GM19468 (cell line): ENCODE data around the gene TTC27.
"Not testable (repeated sequence)": the region's sequence is repeated elsewhere in the genome, so short reads cannot be mapped to it uniquely, and the experiment has no call there.

Source experiments
- ATAC-seq: cut with Tn5 transposase; IDR thresholded peaks from one replicate; pipeline ENCODE4 v1.9.1; 2021; ENCODE audit warnings: mild to moderate bottlenecking, moderate library complexity, moderate number of reproducible peaks; ENCODE audit not compliant: unreplicated experiment; ENCODE audit errors: extremely low read depth

The TTC27 gene

DNA sequence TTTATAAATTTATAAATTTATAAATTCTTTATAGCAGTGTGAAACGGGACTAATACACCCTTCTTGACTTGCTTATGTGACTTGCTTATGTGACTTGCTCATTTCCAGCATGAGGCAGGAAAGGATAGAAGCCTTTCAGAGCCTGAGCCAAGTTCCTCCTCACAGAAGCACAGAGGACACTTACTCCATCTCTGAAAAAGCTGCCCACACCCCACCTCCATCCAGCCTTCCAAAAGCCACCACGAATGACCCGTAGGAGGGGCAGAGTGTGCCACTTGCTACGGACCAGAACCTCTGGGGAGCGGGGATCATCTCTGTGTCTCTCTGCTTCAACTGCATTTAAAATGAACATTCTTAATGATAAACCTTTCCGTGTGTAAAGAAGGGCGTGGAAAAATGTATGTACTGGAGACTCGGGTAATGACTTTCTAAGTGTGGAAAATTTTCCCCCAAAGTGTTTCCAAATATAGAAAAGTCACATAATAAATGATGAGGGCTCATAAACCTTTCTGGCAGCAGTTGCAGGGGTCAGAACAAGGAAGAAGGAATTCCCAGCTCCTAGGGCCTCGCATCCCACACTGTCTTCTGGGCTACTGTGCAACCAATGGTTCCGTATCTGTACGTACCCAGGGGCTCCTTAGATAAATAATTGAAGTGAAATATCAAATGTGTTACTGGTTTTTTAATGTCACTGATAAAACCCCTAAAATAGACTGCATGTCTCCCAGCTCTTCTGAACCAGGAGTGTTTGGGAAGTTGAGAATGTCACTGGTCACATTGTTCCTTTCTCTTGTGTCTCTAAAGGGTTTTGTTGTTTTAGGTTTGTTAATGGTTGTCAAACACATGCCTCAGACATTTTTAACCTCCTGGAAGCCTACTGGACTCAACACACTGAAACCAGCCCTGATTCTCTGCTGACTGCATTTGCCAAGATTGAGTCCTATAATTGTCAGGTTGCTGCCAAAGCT, 214.4 kb downstream of the TTC27 start:
- no peak for ATAC-seq

DNA sequence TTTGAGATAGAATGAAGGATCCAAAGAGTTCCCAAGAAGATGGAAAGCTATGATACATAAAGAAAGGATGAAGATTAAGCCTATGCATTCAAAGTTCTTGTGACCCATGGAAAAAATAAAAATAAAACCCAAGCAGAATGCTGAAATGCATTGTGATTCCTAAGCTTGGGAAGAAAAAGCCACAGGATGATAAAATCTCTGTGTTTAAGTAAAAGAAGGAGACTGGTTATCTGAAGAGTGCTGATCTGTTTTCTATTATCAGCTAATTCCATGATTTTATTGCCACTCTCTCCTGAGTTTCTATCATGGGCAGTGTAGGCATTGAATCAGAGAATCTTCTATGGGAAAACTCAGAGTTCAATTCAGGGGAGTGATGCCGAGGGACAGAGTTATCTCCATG, 215.8 kb downstream of the TTC27 start:
- ATAC-seq = no peak

DNA sequence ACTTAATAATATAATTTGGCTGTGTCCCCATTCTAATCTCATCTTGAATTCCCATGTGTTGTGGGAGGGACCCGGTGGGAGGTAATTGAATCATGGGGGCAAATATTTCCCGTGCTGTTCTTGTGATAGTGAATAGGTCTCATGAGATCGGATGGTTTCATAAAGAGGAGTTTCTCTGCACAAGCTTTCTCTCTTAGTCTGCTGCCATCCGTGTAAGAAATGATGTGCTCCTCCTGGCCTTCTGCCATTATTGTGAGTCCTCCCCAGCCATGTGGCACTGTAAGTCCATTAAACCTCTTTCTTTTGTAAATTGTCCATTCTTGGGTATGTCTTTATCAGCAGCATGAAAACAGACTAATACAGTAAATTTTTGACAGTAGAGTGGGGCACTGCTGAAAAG, 216.4 kb downstream of the TTC27 start:
- no peak for ATAC-seq

DNA sequence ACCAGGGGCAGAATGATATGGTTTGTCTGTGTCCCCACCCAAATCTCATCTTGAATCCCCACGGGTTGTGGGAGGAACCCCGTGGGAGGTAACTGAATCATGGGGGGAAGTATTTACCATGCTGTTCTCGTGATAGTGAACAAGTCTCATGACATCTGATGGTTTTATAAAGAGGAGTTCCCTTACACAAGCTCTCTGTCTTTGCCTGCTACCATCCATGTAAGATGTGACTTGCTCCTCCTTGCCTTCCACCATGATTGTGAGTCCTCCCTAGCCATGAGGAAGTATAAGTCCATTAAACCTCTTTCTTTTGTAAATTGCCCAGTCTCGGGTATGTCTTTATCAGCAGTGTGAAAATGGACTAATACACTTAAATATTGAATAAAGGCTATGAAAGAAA, 218.4 kb downstream of the TTC27 start:
- ATAC-seq = not testable (repeated sequence)

DNA sequence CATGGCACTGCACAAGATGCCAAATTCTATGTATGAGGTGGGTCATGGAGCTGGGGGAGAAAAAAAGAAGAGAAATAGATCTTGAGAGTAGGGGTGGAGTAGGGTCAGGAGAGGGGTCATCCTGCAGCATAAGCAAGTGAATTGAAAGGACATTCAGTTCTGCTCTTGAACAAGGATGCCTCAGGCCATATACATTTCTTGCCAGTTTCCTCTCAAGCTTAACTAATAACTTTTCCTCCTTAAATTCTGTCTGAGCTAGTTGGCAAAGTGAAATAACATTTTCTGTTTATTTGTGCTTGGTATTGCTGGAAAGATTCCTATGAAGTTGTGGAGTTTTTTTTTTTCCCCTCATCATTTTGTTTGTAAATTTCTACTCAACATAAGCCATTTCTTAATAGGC, 219.9 kb downstream of the TTC27 start:
- no peak for ATAC-seq

DNA sequence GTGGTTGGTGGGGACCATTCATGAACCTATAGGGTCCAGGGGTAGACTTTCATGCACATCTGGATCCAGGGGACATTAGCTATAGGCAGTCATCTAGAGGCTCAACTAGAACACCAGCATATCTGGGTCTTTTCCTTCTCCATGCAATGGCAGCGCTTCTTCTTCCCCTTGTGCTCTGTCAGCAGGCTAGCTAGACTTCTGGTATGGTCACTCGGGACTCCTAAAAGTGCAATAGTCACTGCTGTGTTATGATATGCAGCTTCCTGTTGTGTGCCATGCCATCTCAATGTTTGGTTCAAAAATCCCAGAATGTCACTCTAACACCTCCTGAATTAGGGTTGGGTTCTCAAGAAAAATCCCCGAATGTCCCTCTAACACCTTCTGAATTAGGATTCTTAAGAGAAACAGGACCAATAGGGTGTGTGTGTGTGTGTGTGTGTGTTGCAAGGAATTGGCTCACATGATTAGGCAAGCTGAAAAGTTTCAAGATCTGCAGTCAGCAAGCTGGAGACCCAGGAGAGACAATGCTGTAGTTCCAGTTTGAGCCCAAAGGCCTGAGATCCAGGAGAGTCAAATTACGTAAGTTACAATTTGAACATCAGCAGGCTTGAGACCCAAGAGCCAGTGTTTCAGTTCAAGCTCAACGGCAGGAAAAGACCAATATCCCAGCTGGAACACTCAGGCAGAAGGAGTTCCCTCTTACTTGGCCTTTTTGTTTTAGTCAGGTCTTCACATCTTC, 221.8 kb downstream of the TTC27 start:
- no peak for ATAC-seq

DNA sequence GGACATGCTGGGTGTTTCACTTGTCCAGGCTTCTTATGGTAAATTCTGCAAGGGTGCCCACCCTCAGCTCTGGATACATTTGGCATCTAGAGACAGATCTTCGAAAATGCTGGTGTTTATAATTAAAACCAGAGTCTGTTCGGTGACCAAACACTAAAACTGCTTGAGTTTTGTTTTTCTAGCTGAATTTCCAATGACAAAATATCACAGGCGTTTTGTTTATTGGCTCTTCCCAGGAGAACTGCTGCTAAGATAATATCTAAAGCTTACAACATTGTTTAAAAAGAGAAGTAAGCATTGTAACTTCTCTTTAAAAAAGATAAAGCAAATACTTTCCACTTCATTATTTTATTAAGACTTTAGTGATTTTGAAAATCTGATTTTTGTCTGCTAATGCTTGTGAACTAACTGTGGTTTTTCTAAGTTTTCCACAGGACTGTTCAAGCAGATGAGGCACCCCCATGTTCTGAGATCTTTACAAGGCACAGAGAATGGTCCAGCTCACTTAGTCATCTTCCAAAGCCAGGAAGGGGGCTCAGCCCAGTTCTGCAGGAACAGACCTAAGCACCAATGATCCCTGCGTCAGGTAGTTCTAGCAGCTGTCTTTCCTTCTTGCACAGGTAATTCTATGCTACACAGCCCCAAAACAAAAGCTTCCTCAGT, 224.1 kb downstream of the TTC27 start:
- ATAC-seq = no peak

DNA sequence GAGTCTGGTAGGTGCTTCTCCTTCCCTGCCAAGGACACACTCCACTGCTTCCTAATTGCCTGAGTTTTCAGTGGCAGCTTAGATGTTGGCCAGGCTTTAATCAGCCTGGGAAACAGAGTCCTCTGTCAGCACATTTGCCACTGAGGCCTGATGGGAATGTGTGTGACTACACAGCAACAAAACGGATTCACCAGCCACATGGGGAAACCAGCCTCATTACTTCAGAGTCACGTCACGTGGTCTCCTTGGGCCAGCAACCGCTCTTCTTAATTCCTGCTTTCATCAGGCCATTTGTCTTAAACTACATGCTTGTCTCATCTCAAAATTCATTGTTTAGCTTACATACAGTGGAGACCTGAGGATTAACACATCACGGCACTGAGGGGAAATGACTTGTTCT, 225.0 kb downstream of the TTC27 start:
- ATAC-seq = no peak

DNA sequence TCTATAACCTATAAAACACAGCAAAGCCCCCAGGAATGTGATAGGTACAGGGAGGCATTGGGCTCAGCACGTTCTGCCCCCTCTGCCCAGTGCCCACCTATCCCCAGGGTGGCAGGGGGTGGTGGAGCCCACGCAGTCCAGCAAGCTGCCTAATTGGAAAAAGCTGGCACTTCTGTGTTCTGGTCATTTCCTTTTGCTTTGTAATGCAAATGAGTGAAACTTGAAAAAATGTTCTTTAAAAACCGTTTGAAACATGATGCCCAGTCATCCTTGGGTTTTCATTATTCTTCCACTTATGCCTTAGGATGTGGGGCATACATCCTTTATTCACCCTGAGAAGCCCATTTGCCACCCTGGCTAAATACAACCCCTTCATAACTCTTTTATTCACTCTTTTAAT, 229.0 kb downstream of the TTC27 start:
- ATAC-seq = no peak

DNA sequence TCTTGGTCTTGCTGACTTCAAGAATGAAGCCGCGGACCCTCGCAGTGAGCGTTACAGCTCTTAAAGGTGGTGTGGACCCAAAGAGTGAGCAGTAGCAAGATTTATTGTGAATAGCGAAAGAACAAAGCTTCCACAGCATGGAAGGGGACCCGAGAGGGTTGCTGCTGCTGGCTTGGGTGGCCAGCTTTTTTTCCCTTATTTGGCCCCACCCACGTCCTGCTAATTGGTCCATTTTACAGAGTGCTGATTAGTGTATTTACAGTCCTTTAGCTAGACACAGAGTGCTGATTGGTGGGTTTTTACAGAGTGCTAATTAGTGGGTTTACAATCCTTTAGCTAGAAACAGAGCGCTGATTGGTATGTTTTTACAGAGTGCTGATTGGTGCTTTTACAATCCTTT, 230.9 kb downstream of the TTC27 start:
- no peak for ATAC-seq

DNA sequence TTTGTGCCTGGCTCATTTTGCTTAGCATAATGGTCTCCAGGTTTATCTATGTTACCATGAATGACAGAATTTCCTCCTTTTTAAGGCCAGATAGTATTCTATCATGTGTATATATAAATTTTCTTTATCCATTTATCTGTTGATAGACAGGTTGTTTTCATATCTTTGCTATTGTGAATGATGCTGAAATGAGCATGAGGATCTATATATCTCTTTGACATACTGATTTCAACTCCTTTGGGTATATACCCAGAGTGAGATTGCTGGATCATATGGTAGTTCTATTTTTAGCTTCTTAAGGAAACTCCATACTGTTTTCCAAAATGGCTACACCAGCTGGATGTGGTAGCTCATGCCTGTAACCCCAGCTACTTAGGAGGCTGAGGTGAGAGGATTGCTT, 232.5 kb downstream of the TTC27 start:
- ATAC-seq = no peak

DNA sequence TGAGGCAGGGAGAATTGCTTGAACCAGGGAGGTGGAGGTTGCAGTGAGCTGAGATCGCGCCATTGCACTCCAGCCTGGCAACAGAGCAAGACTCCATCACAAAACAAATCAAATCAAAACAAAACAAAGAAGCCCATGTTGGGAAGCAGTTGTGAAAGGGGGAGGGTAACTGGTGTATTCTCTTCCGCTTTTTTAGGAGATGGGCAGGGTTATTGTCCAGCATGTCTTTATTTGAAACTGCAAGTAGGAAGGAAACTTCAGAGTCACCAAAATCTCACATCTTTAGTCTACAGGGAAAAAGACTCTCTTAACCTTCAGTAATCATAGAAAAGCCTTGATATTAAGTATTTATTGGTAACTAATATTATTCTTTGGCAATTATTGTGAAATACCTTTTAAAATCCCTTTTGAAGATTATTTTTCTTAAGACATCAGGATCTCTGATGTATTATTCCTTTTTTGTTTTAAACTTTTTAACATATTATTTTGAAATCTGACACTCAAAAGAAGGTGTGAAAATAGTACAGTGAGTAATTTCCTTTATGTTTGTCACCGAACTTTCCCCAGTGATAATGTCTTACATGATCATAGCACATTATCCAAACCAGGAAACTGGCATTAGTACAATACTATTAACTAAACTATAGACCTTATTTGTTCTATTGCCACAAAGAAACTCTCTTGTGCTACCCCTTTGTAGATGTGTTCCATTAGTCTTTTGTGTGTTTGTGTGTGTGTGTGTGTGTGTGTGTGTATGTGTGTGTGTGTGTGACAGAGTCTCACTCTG, 234.6 kb downstream of the TTC27 start:
- ATAC-seq = no peak

DNA sequence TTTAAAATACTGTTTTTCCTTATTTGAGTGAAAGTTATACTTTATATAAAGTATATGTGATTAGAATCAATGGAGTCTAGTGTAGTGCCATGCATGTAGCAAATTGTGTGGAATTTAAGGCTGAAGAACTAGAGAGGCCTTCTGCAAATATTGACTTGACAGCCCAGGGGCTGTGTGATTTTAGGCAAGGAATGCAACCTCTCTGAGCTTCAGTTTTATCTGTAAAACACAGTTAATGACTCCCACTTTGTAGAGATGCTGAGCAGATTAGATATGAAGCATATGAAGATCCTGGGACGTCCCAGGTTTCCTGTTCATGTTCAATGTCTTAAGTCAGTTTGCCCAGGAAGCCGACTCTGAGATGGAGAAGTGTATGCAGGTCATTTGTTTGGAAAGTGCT, 235.5 kb downstream of the TTC27 start:
- ATAC-seq = no peak

DNA sequence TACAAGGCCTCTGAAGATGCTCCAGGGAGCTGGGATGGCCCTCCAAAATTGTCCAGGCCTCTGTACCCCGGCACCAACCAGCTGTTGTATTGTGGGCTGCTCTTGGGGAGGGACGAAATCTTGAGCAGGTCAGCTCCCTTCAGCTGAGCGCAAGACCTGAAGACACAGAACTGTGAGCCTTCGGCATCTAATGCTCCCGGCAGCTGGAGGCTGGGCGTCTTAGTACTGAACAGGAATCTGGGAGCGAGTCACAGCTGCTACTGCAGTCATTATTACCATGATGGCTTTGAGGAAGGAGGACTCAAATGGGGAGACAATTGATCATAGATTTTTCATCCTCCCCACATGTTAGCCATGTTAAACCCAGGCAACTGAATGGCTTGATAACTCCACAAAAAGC, 236.0 kb downstream of the TTC27 start:
- ATAC-seq = no peak

DNA sequence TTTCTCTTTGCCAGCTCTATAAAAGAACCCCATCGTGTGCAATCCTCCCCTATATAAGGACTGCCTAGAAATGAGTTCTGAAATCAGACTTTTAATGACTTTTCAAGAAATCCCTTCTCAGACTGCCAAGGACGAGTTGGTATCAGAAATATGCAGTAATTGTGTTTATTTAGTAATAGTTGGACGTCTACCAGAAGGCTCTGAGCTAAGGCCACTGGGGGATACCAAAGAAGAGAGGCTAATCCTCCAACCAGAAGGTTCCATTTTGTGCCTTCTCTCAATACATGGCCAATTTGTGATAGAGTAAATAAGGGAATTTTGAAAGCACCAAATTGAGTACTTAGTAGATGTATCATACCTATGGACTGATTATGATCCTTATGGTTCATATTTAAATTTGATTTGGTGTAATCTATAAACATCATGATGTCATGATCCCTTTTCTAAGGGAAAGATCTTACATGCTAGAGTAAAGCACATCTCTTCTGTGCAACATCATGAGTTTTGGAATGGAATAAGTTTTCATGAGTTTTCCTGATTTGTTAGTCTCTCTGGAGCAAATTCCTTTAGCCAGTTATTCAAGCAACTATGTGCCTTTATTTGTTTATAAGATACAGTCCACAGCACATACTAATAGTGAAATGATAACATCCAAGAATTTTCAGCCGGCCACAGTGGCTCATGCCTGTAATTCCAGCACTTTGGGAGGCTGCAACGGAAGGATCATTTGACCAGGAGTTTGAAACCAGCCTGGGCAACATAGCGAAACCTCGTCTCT, 236.7 kb downstream of the TTC27 start:
- ATAC-seq = no peak

DNA sequence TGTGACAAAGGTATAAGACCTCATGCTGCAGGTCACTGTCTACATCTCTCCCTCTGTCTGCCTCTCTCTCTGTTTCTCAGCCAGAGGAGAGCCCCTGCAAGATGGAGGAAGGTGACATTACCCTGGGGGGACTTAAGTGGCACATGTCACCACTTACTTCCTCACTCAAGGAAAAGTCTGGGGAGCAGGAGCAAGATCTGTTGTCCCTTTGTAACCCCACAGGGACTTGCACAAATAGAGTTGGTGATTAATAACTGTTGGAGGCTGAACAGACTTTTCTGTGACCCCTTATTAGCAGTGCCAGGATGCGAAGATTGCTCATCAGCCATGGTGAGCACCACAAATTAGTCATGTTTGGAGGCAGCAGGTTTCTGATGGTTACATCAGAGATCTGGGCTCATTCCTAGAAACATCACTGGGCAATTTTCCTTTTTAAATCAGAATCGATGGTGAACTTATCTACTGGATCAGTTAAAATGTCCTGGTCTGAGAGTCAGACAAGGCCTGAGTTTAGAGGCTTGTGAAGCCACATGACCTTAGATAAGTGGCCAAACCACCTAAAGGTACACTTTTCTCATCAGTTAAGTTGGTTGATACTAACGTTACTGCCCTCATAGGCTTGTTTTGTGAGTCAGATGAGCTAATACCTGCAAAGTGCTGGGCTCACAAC, 237.7 kb downstream of the TTC27 start:
- ATAC-seq = no peak

DNA sequence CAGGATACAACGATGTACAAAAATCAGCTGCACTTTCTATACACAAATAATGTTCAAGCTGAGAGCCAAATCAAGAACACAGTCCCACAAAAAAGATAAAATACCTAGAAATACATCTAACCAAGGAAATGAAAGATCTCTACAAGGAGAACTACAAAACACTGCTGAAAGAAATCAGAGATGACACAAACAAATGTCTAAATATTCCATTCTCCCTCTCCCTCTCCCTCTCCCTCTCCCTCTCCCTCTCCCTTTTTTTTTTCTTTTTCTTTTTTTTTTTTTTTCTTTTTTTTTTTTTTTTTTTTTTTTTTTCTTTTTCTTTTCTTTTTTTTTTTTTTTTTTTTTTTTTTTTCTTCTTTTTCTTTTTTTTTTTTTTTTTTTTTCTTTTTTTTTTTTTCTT, 238.6 kb downstream of the TTC27 start:
- not testable (repeated sequence) for ATAC-seq
